Naive B cell (primary cell): ENCODE results near the gene UBR3. TPM values are rescaled to one million over a fixed set of nuclear protein-coding genes. Genes with fewer than 3 reads are reported as not detected.

Experiments
- ATAC-seq, 2 donors: fragments of 150-1000 bp; cut with Tn5 transposase; 2 replicates each; pipeline ENCODE4 v1.10.0; 2021; ENCODE audit warnings: low read depth in 2 of 2, mild to moderate bottlenecking in 2 of 2, moderate library complexity in 2 of 2
- DNase-seq: peaks from one replicate; pipeline ENCODE4 v3.0.0; 2022
- H3K27ac Mint-ChIP-seq, 6 donors: one replicate each; pipeline ENCODE4 v1.8.0; 2020 to 2022; ENCODE audit warnings: mild to moderate bottlenecking in 6 of 6, mixed read lengths in 6 of 6, moderate library complexity in 5 of 6, inconsistent platforms in 2 of 6
- H3K27me3 Mint-ChIP-seq, 3 donors: one replicate each; pipeline ENCODE4 v1.8.0; 2021 to 2022; ENCODE audit warnings: mixed read lengths in 3 of 3, mild to moderate bottlenecking in 1 of 3
- H3K36me3 Mint-ChIP-seq, 2 donors: one replicate each; pipeline ENCODE4 v1.8.0; 2020 to 2022; ENCODE audit warnings: mixed read lengths in 2 of 2, inconsistent platforms in 1 of 2, mild to moderate bottlenecking in 1 of 2
- H3K4me1 Mint-ChIP-seq, 3 donors: one replicate each; pipeline ENCODE4 v1.8.0; 2020 to 2022; ENCODE audit warnings: mixed read lengths in 3 of 3, inconsistent platforms in 1 of 3, mild to moderate bottlenecking in 1 of 3, moderate library complexity in 1 of 3
- H3K4me3 Mint-ChIP-seq, 8 donors: one replicate each; pipeline ENCODE4 v1.8.0; 2020 to 2022; ENCODE audit warnings: mild to moderate bottlenecking in 8 of 8, mixed read lengths in 8 of 8, moderate library complexity in 8 of 8, inconsistent platforms in 2 of 8
- H3K9me3 Mint-ChIP-seq, 7 donors: one replicate each; pipeline ENCODE4 v1.8.0; 2020 to 2022; ENCODE audit warnings: mixed read lengths in 7 of 7, mild to moderate bottlenecking in 5 of 7, inconsistent platforms in 2 of 7, moderate library complexity in 1 of 7
- polyA plus RNA-seq, 6 donors: library from polyadenylated mRNA; unstranded; fragments of 300-500 nt; fragmentation: Illumina TruSeq; gene quantifications; one replicate each; pipeline ENCODE4 v1.2.3, GENCODE V29; 2021; ENCODE audit warnings: low read depth in 6 of 6

The UBR3 gene
- polyA plus RNA-seq, 6 donors from 2014 or later: 6.1 to 11.9 (median 7.1) TPM

GRCh38 chr2:170012773-170013172, 185.5 kb downstream of the UBR3 start:
- Mint-ChIP-seq H3K27ac (no peak overlapping the region), H3K9me3 (no peaks in the 10 kb centered on the region), H3K4me1 (peaks cover 0 to 3% (median 0%) of the 10 kb centered on the region in 3 donors), H3K36me3 (peaks cover 7 to 26% of the 10 kb centered on the region in 2 donors), H3K4me3 (no peak overlapping the region), H3K27me3 (no peaks in the 10 kb centered on the region)
- DNase-seq (no peak), ATAC-seq (no peak)

GRCh38 chr2:170013802-170014551, 186.7 kb downstream of the UBR3 start:
- no peak overlapping the region for H3K27ac Mint-ChIP-seq
- no peaks in the 10 kb centered on the region for H3K27me3 Mint-ChIP-seq
- H3K36me3 Mint-ChIP-seq: peaks cover 15 to 29% of the 10 kb centered on the region in 2 donors
- DNase-seq (no peak), ATAC-seq (no peak)
- H3K9me3 Mint-ChIP-seq: no peaks in the 10 kb centered on the region
- H3K4me3 Mint-ChIP-seq: no peak overlapping the region
- peaks cover 0 to 3% (median 0%) of the 10 kb centered on the region in 3 donors for H3K4me1 Mint-ChIP-seq

GRCh38 chr2:170014769-170015168, 187.5 kb downstream of the UBR3 start:
- ATAC-seq (no peak), DNase-seq (no peak)
- Mint-ChIP-seq H3K9me3 (no peaks in the 10 kb centered on the region), H3K36me3 (peaks cover 15 to 26% of the 10 kb centered on the region in 2 donors), H3K27me3 (no peaks in the 10 kb centered on the region), H3K27ac (no peak overlapping the region), H3K4me1 (peaks cover 0 to 3% (median 0%) of the 10 kb centered on the region in 3 donors), H3K4me3 (no peak overlapping the region)

GRCh38 chr2:170017860-170018532, 190.7 kb downstream of the UBR3 start:
- Mint-ChIP-seq H3K4me3 (no peak overlapping the region), H3K4me1 (no peaks in the 10 kb centered on the region), H3K36me3 (peaks cover 9 to 31% of the 10 kb centered on the region in 2 donors), H3K27ac (no peak overlapping the region), H3K9me3 (no peaks in the 10 kb centered on the region), H3K27me3 (no peaks in the 10 kb centered on the region)
- ATAC-seq: no peak
- DNase-seq: no peak

GRCh38 chr2:170019060-170019805, 192.0 kb downstream of the UBR3 start:
- Mint-ChIP-seq H3K4me3 (no peak overlapping the region), H3K4me1 (no peaks in the 10 kb centered on the region), H3K27ac (no peak overlapping the region), H3K36me3 (peaks cover 9 to 27% of the 10 kb centered on the region in 2 donors), H3K27me3 (no peaks in the 10 kb centered on the region), H3K9me3 (no peaks in the 10 kb centered on the region)
- DNase-seq: no peak
- no peak for ATAC-seq

- H3K4me3 Mint-ChIP-seq: no peak overlapping the region
- ATAC-seq: no peak
- no peaks in the 10 kb centered on the region for H3K4me1 Mint-ChIP-seq
- H3K9me3 Mint-ChIP-seq: no peaks in the 10 kb centered on the region
- no peaks in the 10 kb centered on the region for H3K27me3 Mint-ChIP-seq
- DNase-seq: no peak
- H3K36me3 Mint-ChIP-seq: peaks cover 9 to 27% of the 10 kb centered on the region in 2 donors
- H3K27ac Mint-ChIP-seq: no peak overlapping the region
Measured at GRCh38 chr2:170020777-170021176, 193.5 kb downstream of the UBR3 start.

- Mint-ChIP-seq H3K4me1 (no peaks in the 10 kb centered on the region), H3K27ac (no peak overlapping the region), H3K27me3 (no peaks in the 10 kb centered on the region), H3K4me3 (no peak overlapping the region), H3K36me3 (peaks cover 9 to 27% of the 10 kb centered on the region in 2 donors), H3K9me3 (no peaks in the 10 kb centered on the region)
- ATAC-seq (no peak), DNase-seq (no peak)
Measured at GRCh38 chr2:170022692-170023091, 195.4 kb downstream of the UBR3 start.

- Mint-ChIP-seq H3K27ac (no peak overlapping the region), H3K4me3 (no peak overlapping the region), H3K27me3 (no peaks in the 10 kb centered on the region), H3K9me3 (no peaks in the 10 kb centered on the region), H3K36me3 (peaks cover 9 to 33% of the 10 kb centered on the region in 2 donors), H3K4me1 (no peaks in the 10 kb centered on the region)
- ATAC-seq (no peak), DNase-seq (no peak)
Measured at GRCh38 chr2:170024721-170025120, 197.5 kb downstream of the UBR3 start.

GRCh38 chr2:170025223-170025622, 198.0 kb downstream of the UBR3 start:
- DNase-seq: no peak
- no peak for ATAC-seq
- H3K9me3 Mint-ChIP-seq: peaks cover 0 to 5% (median 0%) of the 10 kb centered on the region in 7 donors
- no peaks in the 10 kb centered on the region for H3K27me3 Mint-ChIP-seq
- H3K27ac Mint-ChIP-seq: no peak overlapping the region
- no peak overlapping the region for H3K4me3 Mint-ChIP-seq
- H3K36me3 Mint-ChIP-seq: peaks cover 14 to 35% of the 10 kb centered on the region in 2 donors
- H3K4me1 Mint-ChIP-seq: no peaks in the 10 kb centered on the region

GRCh38 chr2:170026361-170026760, 199.1 kb downstream of the UBR3 start:
- Mint-ChIP-seq H3K4me1 (no peaks in the 10 kb centered on the region), H3K4me3 (no peak overlapping the region), H3K9me3 (peaks cover 0 to 5% (median 3%) of the 10 kb centered on the region in 7 donors), H3K27ac (no peak overlapping the region), H3K27me3 (no peaks in the 10 kb centered on the region), H3K36me3 (peaks cover 21 to 33% of the 10 kb centered on the region in 2 donors)
- ATAC-seq (no peak), DNase-seq (no peak)

GRCh38 chr2:170029551-170029950, 202.3 kb downstream of the UBR3 start:
- DNase-seq: no peak
- no peaks in the 10 kb centered on the region for H3K27me3 Mint-ChIP-seq
- no peak for ATAC-seq
- no peak overlapping the region for H3K4me3 Mint-ChIP-seq
- H3K27ac Mint-ChIP-seq: no peak overlapping the region
- no peaks in the 10 kb centered on the region for H3K4me1 Mint-ChIP-seq
- H3K36me3 Mint-ChIP-seq: peaks cover 34 to 40% of the 10 kb centered on the region in 2 donors
- peaks cover 0 to 5% (median 3%) of the 10 kb centered on the region in 7 donors for H3K9me3 Mint-ChIP-seq

- H3K4me3 Mint-ChIP-seq: no peak overlapping the region
- DNase-seq: no peak
Measured at GRCh38 chr2:170030040-170030439, 202.8 kb downstream of the UBR3 start.

GRCh38 chr2:170031288-170031687, 204.0 kb downstream of the UBR3 start:
- Mint-ChIP-seq H3K27me3 (no peaks in the 10 kb centered on the region), H3K36me3 (peaks cover 35 to 48% of the 10 kb centered on the region in 2 donors), H3K4me1 (peaks cover 0 to 5% (median 0%) of the 10 kb centered on the region in 3 donors), H3K27ac (no peak overlapping the region), H3K9me3 (peaks cover 0 to 5% (median 3%) of the 10 kb centered on the region in 7 donors), H3K4me3 (no peak overlapping the region)
- DNase-seq (no peak), ATAC-seq (no peak)

More at GRCh38 chr2:170030040-170030439, 202.8 kb downstream of the UBR3 start:
- no peak for ATAC-seq
- no peaks in the 10 kb centered on the region for H3K27me3 Mint-ChIP-seq
- no peaks in the 10 kb centered on the region for H3K4me1 Mint-ChIP-seq
- no peak overlapping the region for H3K27ac Mint-ChIP-seq
- peaks cover 0 to 5% (median 3%) of the 10 kb centered on the region in 7 donors for H3K9me3 Mint-ChIP-seq
- H3K36me3 Mint-ChIP-seq: peaks cover 35 to 40% of the 10 kb centered on the region in 2 donors
